ENCODE results near the gene KRT14. TPM values are rescaled to one million over a fixed set of nuclear protein-coding genes. Genes with fewer than 3 reads are reported as not detected.

The KRT14 gene
- total RNA-seq, 2 donors from 2014 or later: not detected

DNA sequence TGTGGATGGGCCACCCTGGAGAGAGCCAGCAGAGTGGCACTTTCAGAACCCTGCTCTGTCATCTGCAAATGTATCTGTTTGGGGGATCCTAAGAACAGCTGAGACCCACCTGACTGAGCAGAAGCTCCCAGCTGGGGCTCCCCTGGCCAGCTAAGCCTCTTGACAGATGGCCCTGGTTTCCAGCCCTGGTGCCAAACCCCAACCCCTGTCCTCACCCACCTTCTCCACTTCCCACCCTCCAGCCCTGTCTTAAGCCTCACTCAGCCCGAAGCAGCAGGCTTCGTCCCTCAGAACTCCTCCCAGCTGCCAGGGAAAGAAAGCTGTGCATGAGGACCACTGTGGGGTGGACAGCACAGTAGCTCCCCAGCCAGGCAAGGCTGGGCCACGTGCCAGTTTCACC, 11.4 kb downstream of the KRT14 start:
- Mint-ChIP-seq H3K36me3 (no peaks in the 10 kb centered on the region), H3K27ac (no peak overlapping the region), H3K9me3 (no peaks in the 10 kb centered on the region)
- ATAC-seq: no peak
- DNase-seq (ENCODE audit: low spot score in 2 of 2): no peak

DNA sequence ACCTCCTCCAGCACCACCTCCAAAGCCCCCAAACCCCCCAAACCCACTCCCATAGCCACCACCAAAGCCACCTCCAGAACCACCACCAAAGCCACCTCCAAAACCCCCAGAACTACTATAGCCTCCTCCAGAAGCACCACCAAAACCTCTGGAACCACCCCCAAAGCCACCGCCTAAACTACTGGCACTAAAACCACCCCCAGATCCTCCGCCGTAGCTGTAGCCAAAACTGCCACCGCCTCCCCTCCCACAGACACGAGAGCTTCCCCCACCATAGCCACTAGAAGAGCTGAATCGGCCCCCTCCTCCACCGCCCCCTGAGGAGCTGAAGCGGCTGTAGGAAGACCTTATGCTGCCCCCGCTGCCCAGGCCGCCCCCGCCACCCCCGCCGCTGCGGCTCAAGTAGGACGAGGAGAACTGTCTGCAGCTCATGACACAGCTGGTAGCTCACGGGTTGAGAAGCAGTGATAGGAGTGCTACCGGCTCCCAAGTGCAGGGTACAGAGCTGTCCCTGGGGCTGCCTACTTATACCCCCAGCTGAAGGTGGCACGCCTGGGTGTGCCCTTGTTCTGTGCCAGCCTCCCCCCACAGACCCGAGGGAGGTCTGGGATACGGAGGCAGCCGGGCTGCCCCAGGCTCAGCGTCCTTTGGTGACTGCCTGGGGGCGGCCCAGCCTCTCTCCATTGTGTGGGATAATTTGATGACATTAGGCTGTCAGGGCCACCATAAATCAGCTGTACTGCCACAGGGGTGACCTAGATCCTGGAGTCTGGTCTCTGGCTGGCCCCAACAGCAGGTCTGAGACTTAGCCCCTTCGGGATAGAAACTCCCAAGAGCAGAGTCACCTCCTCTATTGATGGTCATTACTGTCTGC, 14.9 kb downstream of the KRT14 start, which contains the start of gene KRT9:
Gene KRT9 (minus strand): TSS at position 499 of the 874 bp plus-strand sequence. CDS start 67 bp downstream, at position 432.
- ATAC-seq (no peak), DNase-seq (ENCODE audit: low spot score in 2 of 2) (no peak)
- Mint-ChIP-seq H3K27ac (no peak within 1 kb of the TSS), H3K9me3 (peaks cover 8 to 12% of the 10 kb centered on the region in 2 donors), H3K36me3 (no peaks in the 10 kb centered on the region)

DNA sequence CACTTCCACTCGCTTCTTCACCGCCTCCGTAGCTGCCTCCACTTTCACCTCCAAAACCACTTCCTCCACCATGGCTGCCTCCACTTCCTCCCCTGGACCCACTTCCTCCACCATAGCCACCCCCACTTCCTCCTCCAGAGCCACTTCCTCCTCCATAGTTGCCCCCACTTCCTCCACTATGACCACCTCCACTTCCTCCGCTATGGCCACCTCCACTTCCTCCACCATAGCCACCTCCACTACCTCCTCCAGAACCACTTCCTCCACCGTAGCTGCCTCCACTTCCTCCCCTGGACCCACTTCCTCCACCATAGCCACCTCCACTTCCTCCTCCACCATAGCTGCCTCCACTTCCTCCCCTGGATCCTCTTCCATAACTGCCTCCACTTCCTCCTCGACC, 19.4 kb downstream of the KRT14 start:
- ATAC-seq (no peak), DNase-seq (ENCODE audit: low spot score in 2 of 2) (no peak)
- H3K27ac Mint-ChIP-seq: no peak overlapping the region

DNA sequence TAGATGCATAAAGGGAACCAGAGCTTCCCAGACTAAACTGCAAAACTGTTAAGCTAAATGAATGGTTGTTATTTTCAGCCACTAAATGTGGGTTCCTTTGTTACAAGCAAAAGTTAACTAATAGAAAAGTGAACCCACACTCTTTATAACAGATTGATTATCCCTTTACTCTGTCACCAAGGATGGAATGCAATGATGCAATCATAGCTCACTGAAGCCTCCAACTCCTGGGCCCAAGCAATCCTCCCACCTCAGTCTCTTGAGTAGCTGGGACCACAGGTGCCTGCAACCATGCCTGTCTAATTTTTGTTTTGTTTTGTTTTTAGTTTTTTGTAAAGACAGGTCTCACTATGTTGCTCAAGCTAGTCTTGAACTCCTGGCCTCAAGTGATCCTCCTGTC, 21.4 kb downstream of the KRT14 start:
- DNase-seq (ENCODE audit: low spot score in 2 of 2) (no peak), ATAC-seq (no peak)
- H3K36me3 Mint-ChIP-seq: no peaks in the 10 kb centered on the region
- peaks cover 8 to 12% of the 10 kb centered on the region in 2 donors for H3K9me3 Mint-ChIP-seq
- H3K27ac Mint-ChIP-seq: no peak overlapping the region

More for the DNA sequence above, 19.4 kb downstream of the KRT14 start:
- no peaks in the 10 kb centered on the region for H3K36me3 Mint-ChIP-seq
- H3K9me3 Mint-ChIP-seq: peaks cover 8 to 12% of the 10 kb centered on the region in 2 donors

DNA sequence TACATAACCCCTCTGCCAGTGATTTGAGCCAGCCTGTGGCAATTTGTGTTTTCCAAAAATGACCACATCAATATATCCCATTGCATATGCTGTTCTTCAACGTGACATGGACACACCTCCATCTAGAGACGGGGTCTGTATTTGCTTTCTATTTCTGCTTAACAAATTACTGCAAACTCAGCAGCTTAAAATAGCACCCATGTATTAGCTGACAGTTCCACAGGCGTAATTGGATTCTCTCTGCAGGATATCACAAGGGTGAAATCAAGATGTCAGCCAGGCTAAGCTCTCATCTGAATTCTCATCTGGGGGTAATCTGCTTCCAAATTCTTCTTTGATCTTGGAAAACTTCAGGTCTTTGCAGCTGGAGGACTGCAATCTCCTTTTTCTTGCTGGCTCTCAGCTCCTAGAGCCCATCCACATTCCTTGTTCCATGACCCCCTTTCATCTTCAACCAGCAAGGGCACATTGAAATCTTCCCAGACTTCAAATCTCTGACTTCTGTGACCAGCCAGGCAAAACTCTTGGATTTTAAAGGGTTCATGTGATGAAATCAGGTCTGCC, 23.0 kb downstream of the KRT14 start:
- no peak for ATAC-seq
- peaks cover 8 to 12% of the 10 kb centered on the region in 2 donors for H3K9me3 Mint-ChIP-seq
- no peaks in the 10 kb centered on the region for H3K36me3 Mint-ChIP-seq
- DNase-seq (ENCODE audit: low spot score in 2 of 2): no peak
- no peak overlapping the region for H3K27ac Mint-ChIP-seq

DNA sequence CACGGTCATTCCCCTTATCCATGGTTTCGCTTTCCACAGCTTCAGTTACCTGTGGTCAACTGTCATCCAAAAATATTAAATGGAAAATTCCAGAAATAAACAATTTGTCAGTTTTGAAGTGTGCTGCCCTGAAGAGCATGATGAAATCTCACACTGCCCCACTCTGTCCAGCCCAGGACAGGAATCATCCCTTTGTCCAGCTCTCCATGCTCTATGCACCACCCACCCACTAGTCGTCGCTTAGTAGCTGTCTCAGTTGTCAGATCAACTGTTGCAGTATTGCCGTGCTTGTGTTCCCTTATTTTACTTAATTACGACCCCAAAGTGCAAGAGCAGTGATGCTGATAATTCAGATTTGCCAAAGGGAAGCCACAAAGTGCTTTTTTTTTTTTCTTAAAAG, 25.1 kb downstream of the KRT14 start:
- Mint-ChIP-seq H3K27ac (no peak overlapping the region), H3K9me3 (no peaks in the 10 kb centered on the region), H3K36me3 (no peaks in the 10 kb centered on the region)
- DNase-seq (ENCODE audit: low spot score in 2 of 2) (no peak), ATAC-seq (no peak)

DNA sequence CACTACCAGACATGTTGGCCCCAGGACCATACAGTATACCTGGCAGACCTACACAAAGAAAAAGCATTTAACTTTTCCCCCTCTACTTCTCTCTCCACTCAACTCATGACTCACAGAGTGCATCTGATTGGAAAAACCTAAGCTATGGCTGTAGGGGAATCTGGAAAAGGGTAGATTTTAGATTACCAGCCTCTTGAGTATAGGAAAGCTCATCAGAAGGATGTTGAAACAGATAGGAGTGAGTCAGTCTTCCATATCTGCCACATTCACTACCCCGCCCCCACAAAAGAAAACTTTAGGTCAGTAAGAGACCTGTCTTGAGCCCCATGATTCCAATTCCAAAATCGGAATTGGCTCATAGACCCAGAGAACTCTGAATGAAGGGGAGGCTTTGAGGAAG, 27.1 kb downstream of the KRT14 start:
- Mint-ChIP-seq H3K27ac (no peak overlapping the region), H3K36me3 (no peaks in the 10 kb centered on the region), H3K9me3 (no peaks in the 10 kb centered on the region)
- no peak for DNase-seq (ENCODE audit: low spot score in 2 of 2)
- no peak for ATAC-seq

DNA sequence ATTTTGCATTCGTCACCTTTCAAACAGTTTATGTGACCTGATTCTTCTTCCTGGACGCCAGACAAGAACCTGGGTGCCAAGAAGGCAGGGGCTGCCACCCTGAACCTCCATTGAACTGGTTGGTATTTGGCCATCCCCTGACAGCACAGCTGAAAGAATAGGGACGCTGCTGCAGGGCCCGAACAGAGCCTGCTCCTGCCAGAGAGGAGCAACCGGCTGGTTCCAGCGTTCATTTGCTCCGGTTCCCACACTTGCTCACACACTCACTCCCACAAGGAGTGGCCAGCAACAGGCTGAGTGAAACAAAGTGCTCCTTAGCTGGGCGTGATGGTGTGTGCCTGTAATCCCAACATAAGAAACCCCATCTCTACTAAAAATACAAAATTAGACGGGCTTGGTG, 29.8 kb downstream of the KRT14 start:
- no peaks in the 10 kb centered on the region for H3K9me3 Mint-ChIP-seq
- ATAC-seq: no peak
- DNase-seq (ENCODE audit: low spot score in 2 of 2): no peak
- H3K36me3 Mint-ChIP-seq: no peaks in the 10 kb centered on the region
- no peak overlapping the region for H3K27ac Mint-ChIP-seq

DNA sequence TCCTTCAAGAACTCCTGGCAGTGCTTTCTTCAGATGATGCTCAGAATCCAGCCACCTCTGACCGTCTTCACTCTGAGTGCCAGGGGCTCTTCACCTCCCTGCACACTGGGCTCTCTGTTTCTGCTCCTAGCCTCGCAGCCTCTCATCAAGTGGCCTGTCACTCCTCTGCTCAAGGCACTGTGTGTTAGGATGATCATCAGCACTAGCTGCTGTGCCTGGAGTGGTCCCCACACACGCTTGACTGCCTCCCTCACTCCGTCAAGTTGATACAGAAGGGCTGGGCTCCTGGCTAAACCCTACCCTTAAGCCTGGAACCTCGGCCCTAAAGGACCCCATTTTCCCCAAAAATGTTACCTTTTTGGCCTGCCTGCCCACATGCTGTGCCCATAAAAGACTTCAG, 30.4 kb downstream of the KRT14 start:
- H3K36me3 Mint-ChIP-seq: no peaks in the 10 kb centered on the region
- no peak for ATAC-seq
- H3K27ac Mint-ChIP-seq: no peak overlapping the region
- no peak for DNase-seq (ENCODE audit: low spot score in 2 of 2)
- no peaks in the 10 kb centered on the region for H3K9me3 Mint-ChIP-seq

DNA sequence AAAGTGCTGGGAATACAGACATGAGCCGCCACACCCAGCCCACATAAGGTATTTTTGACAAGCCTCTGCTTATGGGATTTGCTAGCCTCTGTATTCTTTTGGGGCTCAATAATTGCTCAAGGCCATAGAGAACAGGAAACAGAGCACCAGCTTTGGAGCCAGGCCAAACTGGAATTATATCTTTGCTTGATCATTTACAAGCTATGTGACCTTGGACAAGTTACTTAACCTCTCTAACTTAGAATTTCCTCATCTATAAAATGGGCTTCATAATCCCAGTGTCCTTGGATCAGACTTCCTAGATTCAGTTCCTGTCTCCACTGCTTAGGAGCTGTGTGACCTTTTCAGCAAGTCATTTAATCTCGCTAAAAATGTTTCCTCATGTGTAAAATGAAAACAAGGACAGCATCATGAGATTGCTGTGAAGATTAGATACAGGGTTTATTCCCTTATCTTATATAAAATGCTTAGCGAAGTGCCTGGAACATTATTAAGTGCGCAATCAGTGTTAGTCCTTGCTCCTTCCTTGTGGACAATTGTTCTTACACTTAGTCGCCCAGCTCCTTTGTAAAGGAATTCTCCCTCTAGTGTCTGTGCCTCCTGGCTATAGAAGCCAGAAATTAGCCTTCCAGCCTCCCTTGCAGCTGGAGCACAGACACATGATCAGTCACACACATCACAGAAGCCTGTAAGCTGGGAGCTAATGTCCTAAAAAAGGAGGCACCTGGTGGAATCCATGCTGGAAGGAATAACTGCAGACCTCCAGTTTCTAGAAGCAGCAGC, 31.4 kb downstream of the KRT14 start:
- H3K36me3 Mint-ChIP-seq: no peaks in the 10 kb centered on the region
- no peak for ATAC-seq
- no peak overlapping the region for H3K27ac Mint-ChIP-seq
- no peaks in the 10 kb centered on the region for H3K9me3 Mint-ChIP-seq
- no peak for DNase-seq (ENCODE audit: low spot score in 2 of 2)

DNA sequence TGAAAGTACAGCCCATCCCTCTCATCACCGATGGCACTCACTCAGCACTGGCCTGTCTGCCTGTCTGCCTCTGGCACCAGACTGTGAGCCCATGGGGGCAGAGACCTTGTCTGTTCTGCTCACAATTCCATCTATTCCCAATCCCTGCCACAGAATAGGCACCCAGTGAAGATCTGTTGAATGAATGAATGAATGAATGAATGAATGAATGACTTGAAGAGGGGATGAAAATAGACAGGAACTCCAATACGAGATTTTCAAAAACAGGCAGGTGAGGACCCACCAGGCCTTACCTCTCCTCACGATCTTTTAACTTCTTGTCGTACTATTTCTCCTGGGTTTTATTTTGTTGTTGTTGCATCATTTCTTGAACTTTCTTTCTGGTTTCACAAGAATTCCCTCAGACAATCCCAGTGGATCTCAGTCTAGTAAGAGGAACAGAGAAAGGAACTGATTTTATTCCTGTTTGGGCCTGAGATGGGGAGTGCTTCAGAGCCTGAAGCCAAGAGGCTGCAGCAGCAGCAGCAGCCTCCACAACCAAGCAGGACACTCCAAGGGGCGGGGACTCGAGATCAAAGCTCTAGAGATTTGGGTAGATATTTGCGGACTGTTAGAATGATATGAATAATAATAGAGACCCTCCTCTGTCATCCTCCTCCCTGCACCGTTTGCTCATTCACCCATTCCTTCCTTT, 32.6 kb downstream of the KRT14 start:
- DNase-seq (ENCODE audit: low spot score in 2 of 2): no peak
- no peak overlapping the region for H3K27ac Mint-ChIP-seq
- no peaks in the 10 kb centered on the region for H3K36me3 Mint-ChIP-seq
- no peak for ATAC-seq
- H3K9me3 Mint-ChIP-seq: no peaks in the 10 kb centered on the region

DNA sequence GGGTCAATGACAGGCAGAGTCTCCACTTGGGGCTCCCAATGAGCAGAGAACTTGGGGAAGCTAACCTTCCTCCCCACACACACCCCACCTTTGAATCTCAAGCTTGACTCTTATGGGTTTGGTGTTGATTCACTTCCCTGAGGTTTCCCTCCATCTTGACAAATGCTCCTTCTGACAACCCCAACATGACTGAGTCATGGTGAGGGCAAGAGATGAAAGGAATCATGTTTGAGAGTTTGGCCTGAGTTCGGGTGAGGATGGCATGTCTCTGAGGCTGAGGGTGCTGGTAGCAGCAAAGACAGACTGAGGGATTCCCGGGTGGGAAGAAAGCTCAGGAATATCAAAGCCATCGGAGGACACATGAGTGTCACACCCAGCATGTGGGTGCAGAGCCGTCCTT, 33.5 kb downstream of the KRT14 start:
- ATAC-seq (peak in 1 of 2 donors; percentile 19), DNase-seq (ENCODE audit: low spot score in 2 of 2) (no peak)
- H3K27ac Mint-ChIP-seq: no peak overlapping the region
- H3K36me3 Mint-ChIP-seq: no peaks in the 10 kb centered on the region
- no peaks in the 10 kb centered on the region for H3K9me3 Mint-ChIP-seq

DNA sequence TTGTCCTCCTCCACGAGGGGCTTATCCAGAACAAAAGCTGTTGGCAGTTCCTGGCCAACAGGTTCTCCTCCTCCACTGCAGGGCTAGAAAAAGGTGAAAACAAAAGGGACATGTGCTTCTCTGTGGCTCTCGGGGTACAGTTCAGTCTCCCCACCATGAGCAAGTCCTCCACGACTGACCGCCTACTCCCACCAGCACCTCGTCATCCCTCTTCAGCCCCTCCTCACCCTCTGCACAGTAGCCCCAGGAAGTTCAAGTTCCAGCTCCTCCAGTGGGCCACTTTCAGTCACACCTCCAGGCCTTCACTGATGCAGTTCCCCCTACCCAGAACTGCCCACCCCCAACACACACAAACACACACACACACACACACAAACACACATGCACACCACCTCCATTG, 34.2 kb downstream of the KRT14 start:
- no peak for ATAC-seq
- Mint-ChIP-seq H3K9me3 (peaks cover 0 to 2% of the 10 kb centered on the region in 2 donors), H3K27ac (no peak overlapping the region), H3K36me3 (peaks cover 0 to 4% of the 10 kb centered on the region in 2 donors)
- no peak for DNase-seq (ENCODE audit: low spot score in 2 of 2)

DNA sequence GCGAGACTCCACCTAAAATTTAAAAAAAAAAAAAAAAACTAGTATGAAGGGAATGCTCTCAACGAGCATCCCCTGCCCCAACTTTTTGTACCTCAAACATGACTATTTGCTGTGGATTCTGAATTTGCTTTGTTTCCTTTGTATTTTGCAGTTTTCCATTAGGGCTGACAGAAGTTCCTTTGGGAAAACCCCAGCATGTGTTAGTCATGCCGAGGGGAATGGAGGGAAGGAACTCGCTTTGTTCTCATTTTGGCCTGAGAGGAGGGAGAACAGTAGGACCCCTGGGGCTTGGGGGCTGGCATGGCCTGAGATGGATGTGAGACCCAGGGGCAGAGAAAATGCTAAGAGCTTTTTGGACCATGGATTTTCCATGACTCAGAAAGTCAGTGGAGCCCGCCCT, 35.3 kb downstream of the KRT14 start:
- DNase-seq (ENCODE audit: low spot score in 2 of 2): no peak
- Mint-ChIP-seq H3K36me3 (peaks cover 0 to 14% of the 10 kb centered on the region in 2 donors), H3K9me3 (peaks cover 0 to 9% of the 10 kb centered on the region in 2 donors), H3K27ac (no peak overlapping the region)
- ATAC-seq: no peak

DNA sequence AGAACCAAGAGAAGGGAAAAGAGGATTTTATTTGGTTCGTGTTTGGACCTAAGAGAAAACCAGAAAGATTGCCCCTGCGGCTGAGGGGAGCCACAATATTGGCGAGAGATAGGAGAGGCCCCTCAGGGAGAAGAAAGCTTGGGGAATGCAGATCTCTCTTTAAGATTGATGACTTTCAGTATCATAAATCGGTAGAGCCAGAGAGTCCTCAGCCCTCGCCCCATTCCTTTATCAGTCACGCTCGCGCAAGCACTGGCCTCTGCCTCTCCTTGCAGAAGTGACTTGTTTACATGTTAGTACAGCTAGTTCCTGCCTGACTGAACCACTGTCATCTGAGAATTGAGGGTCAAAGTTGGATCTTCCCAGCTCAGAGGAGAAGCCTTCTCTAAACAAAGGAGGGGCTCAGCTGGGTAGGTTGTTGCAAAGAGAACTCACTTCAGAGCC, 37.1 kb downstream of the KRT14 start:
- H3K9me3 Mint-ChIP-seq: peaks cover 0 to 9% of the 10 kb centered on the region in 2 donors
- H3K36me3 Mint-ChIP-seq: peaks cover 0 to 16% of the 10 kb centered on the region in 2 donors
- ATAC-seq (no peak), DNase-seq (ENCODE audit: low spot score in 2 of 2) (no peak)
- no peak overlapping the region for H3K27ac Mint-ChIP-seq

DNA sequence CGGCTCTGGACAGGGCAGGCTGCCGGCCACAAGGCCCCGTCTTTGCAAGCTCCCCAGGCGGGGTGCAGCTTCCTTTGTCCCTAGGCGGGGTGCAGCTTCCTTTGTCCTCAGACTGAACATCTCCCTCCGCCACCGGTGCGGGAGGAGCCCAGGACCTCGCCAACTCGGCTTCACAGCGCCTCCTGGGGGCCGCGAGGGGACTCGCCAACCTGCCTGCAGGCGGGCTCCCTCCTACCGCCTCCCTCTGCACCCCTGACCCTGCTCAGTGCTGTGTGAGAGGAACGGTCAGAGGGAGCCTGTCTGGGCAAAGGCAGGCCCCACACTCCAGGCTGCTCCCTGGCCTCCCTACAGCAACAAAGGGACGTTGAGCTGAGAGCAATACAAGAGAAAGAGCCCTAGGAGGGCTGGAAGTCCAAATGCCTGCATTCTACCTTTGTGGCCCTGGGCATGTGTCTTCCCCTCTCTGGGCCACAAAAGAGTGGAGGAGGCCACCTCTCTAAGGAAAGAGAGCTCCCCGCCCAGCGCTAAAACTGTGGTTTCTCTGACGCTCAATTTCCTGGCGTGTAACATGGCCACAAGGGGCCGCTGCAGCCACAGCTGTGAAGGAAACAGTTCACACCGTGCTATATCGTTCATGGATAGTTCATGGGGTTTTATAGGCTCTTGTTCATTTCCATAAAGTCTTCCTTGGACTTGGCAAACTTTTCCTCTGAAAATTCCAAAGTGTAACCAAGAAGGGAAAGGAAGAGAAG, 37.7 kb downstream of the KRT14 start:
- Mint-ChIP-seq H3K27ac (no peak overlapping the region), H3K9me3 (peaks cover 0 to 9% of the 10 kb centered on the region in 2 donors), H3K36me3 (peaks cover 0 to 16% of the 10 kb centered on the region in 2 donors)
- peak; percentile 72 to 82 for ATAC-seq
- DNase-seq (ENCODE audit: low spot score in 2 of 2): peak; percentile 76 to 85

Data from activated naive CD4-positive, alpha-beta T cell treated with anti-CD3 and anti-CD28 coated beads, Interleukin-2, amount 50 U/mL, for 72 hours (primary cell).